Small intestine (tissue), 7 donors: ENCODE results near the gene DACT3. TPM values are rescaled to one million over a fixed set of nuclear protein-coding genes. Genes with fewer than 3 reads are reported as not detected.

Experiments used
- DNase-seq, 2 donors: peaks; one replicate each; pipeline versions ENCODE4 v3.0.0 to v3.0.0-alpha.2; 2013
- FAIRE-seq: peaks from 2 replicates; lab custom pipeline; 2012; peaks lifted over from hg19 to GRCh38; lab: Jason Lieb, UNC
- H3K27ac ChIP-seq, 3 donors: one replicate each; pipeline ENCODE4 v1.5.1; 2013; ENCODE audit warnings: low read length in 2 of 3, mild to moderate bottlenecking in 2 of 3, control low read depth in 1 of 3, inconsistent platforms in 1 of 3, low read depth in 1 of 3, moderate library complexity in 1 of 3
- H3K27me3 ChIP-seq, 3 donors: one replicate each; pipeline ENCODE4 v1.6.1; 2013; ENCODE audit warnings: low read length in 3 of 3, inconsistent platforms in 1 of 3; ENCODE audit not compliant: control insufficient read depth in 3 of 3, insufficient read depth in 3 of 3
- H3K36me3 ChIP-seq, 3 donors: one replicate each; pipeline ENCODE4 v1.6.1; 2013; ENCODE audit warnings: low read length in 3 of 3, inconsistent platforms in 1 of 3, low read depth in 1 of 3, mild to moderate bottlenecking in 1 of 3, moderate library complexity in 1 of 3; ENCODE audit not compliant: control insufficient read depth in 3 of 3, insufficient read depth in 2 of 3
- H3K4me1 ChIP-seq, 3 donors: one replicate each; pipeline ENCODE4 v1.6.1; 2013; ENCODE audit warnings: low read length in 2 of 3, inconsistent platforms in 1 of 3, low read depth in 1 of 3, mild to moderate bottlenecking in 1 of 3, moderate library complexity in 1 of 3; ENCODE audit not compliant: control insufficient read depth in 3 of 3, insufficient read depth in 2 of 3
- H3K4me3 ChIP-seq, 3 donors: one replicate each; pipeline ENCODE4 v1.5.1; 2013; ENCODE audit warnings: low read length in 3 of 3, control low read depth in 1 of 3, inconsistent platforms in 1 of 3, low read depth in 1 of 3, mild to moderate bottlenecking in 1 of 3, moderate library complexity in 1 of 3
- H3K9me3 ChIP-seq, 2 donors: one replicate each; pipeline ENCODE4 v1.6.1; 2013; ENCODE audit warnings: low read depth in 1 of 2, low read length in 1 of 2; ENCODE audit not compliant: control insufficient read depth in 2 of 2, insufficient read depth in 1 of 2
- WGBS, 3 donors: extraction: QIAGEN DNeasy Blood & Tissue Kit; methylation state at CpG; one replicate each; pipeline ENCODE4 v1.1.7; 2013; 5-methylcytosine and 5-hydroxymethylcytosine counted together
- polyA plus RNA-seq, 4 donors: library from polyadenylated mRNA; stranded (reverse) in 3 of 4; unstranded in 1 of 4; fragments of 200-250 nt in 3 of 4; fragments of 120-200 nt in 1 of 4; gene quantifications; one replicate each; pipeline versions ENCODE4 v1.2.1 to v1.2.3, GENCODE V29; 2013
- donor health status: healthy with polysubstance abuse.
- donor health status: control.
- donor health status: control.
- donor health status: Bipolar disorder and iron deficiency.
- donor health status: healthy.

Gene DACT3
- polyA plus RNA-seq, 4 donors: 2.2 to 7.1 (median 5.3) TPM; not detected in 1

- H3K27me3 ChIP-seq: no peaks in the 10 kb centered on the region
- H3K4me1 ChIP-seq: peaks cover 0 to 10% (median 2%) of the 10 kb centered on the region in 3 donors
- peaks cover 24 to 99% (median 45%) of the 10 kb centered on the region in 3 donors for H3K36me3 ChIP-seq
- 64 to 80% (median 71%) methylated on average over 9 of the region's 9 CpGs for WGBS, 3 donors
- no peaks in the 10 kb centered on the region for H3K9me3 ChIP-seq
- H3K27ac ChIP-seq: peak overlapping the region in 2 of 3 donors; percentile 15 to 32
- DNase-seq: no peak
- FAIRE-seq: no peak
- no peak overlapping the region for H3K4me3 ChIP-seq
Observed at GRCh38 chr19:46696866-46697203, 35.9 kb upstream of the DACT3 start.

GRCh38 chr19:46696052-46696451, 35.1 kb upstream of the DACT3 start:
- Histone ChIP-seq H3K27me3 (no peaks in the 10 kb centered on the region), H3K36me3 (peaks cover 24 to 97% (median 51%) of the 10 kb centered on the region in 3 donors), H3K27ac (no peak overlapping the region), H3K4me1 (peaks cover 0 to 10% (median 2%) of the 10 kb centered on the region in 3 donors), H3K4me3 (no peak overlapping the region), H3K9me3 (no peaks in the 10 kb centered on the region)
- 96 to 98% (median 97%) methylated on average over 10 of the region's 10 CpGs for WGBS, 3 donors
- FAIRE-seq: no peak
- DNase-seq: no peak

GRCh38 chr19:46693760-46694159, 32.8 kb upstream of the DACT3 start:
- H3K27me3 ChIP-seq: no peaks in the 10 kb centered on the region
- no peak overlapping the region for H3K4me3 ChIP-seq
- no peak overlapping the region for H3K27ac ChIP-seq
- peaks cover 0 to 10% (median 2%) of the 10 kb centered on the region in 3 donors for H3K4me1 ChIP-seq
- H3K9me3 ChIP-seq: no peaks in the 10 kb centered on the region
- DNase-seq: no peak
- FAIRE-seq: no peak
- peaks cover 21 to 95% (median 46%) of the 10 kb centered on the region in 3 donors for H3K36me3 ChIP-seq
- 95 to 97% (median 96%) methylated on average over 22 of the region's 22 CpGs for WGBS, 3 donors

GRCh38 chr19:46692918-46693722, 32.1 kb upstream of the DACT3 start:
- peaks cover 0 to 10% (median 2%) of the 10 kb centered on the region in 3 donors for H3K4me1 ChIP-seq
- WGBS, 3 donors: 92 to 94% (median 94%) methylated on average over 4 of the region's 4 CpGs
- H3K27ac ChIP-seq: no peak overlapping the region
- DNase-seq (no peak), FAIRE-seq (no peak)
- peaks cover 21 to 95% (median 46%) of the 10 kb centered on the region in 3 donors for H3K36me3 ChIP-seq
- H3K4me3 ChIP-seq: no peak overlapping the region
- no peaks in the 10 kb centered on the region for H3K9me3 ChIP-seq
- no peaks in the 10 kb centered on the region for H3K27me3 ChIP-seq

DNA sequence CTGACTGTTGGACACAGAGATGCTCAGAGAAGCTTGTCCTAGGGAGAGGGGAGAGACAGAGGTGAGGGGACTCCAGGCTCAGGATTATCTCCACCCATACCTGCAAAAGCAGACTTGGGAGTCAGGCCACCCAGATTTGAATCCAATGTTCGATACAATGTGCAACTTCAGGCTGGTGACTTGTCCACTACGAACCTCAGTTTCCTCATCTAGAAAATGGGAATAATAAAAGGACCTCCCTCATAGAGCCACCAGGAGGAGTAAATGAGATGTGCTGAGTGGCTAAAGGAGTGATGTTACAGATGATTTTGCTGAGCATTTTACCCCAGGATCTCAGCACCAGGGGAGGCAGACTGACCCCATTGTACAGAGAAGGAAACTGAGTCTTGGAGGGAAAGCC, 31.0 kb upstream of the DACT3 start:
- H3K36me3 ChIP-seq: peaks cover 22 to 93% (median 56%) of the 10 kb centered on the region in 3 donors
- H3K27me3 ChIP-seq: no peaks in the 10 kb centered on the region
- no peak for DNase-seq
- H3K4me3 ChIP-seq: no peak overlapping the region
- no peak for FAIRE-seq
- H3K4me1 ChIP-seq: peaks cover 0 to 3% (median 0%) of the 10 kb centered on the region in 3 donors
- H3K27ac ChIP-seq: no peak overlapping the region
- 93 to 100% (median 96%) methylated on average over 2 of the region's 2 CpGs for WGBS, 3 donors
- no peaks in the 10 kb centered on the region for H3K9me3 ChIP-seq

DNA sequence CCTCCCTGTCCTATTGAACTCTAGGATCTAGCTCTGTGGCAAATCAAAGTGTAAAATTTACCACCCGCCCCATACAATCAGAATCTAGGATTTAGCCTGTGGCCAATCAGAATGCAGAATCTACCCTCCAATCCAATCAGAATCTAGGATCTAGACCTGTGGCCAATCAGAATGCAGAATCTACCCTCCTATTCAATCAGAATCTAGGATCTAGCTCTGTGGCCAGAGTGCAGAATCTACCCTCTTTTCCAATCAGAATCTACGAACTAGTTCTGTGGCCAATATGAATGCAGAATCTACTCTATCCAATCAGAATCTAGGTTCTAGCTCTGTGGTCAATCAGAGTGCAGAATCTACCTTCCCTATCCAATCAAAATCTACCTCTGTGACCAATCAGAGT, 30.1 kb upstream of the DACT3 start:
- Histone ChIP-seq H3K36me3 (peaks cover 19 to 91% (median 55%) of the 10 kb centered on the region in 3 donors), H3K4me3 (no peak overlapping the region), H3K9me3 (no peaks in the 10 kb centered on the region), H3K4me1 (no peaks in the 10 kb centered on the region), H3K27me3 (no peaks in the 10 kb centered on the region), H3K27ac (no peak overlapping the region)
- DNase-seq (no peak), FAIRE-seq (no peak)
- 48 to 50% (median 48%) methylated on average over 2 of the region's 2 CpGs for WGBS, 3 donors

GRCh38 chr19:46689358-46689757, 28.4 kb upstream of the DACT3 start:
- Histone ChIP-seq H3K27me3 (no peaks in the 10 kb centered on the region), H3K4me1 (no peaks in the 10 kb centered on the region), H3K9me3 (no peaks in the 10 kb centered on the region), H3K4me3 (no peak overlapping the region), H3K36me3 (peaks cover 21 to 91% (median 56%) of the 10 kb centered on the region in 3 donors), H3K27ac (no peak overlapping the region)
- DNase-seq (no peak), FAIRE-seq (no peak)
- WGBS, 3 donors: 93 to 96% (median 96%) methylated on average over 14 of the region's 14 CpGs

DNA sequence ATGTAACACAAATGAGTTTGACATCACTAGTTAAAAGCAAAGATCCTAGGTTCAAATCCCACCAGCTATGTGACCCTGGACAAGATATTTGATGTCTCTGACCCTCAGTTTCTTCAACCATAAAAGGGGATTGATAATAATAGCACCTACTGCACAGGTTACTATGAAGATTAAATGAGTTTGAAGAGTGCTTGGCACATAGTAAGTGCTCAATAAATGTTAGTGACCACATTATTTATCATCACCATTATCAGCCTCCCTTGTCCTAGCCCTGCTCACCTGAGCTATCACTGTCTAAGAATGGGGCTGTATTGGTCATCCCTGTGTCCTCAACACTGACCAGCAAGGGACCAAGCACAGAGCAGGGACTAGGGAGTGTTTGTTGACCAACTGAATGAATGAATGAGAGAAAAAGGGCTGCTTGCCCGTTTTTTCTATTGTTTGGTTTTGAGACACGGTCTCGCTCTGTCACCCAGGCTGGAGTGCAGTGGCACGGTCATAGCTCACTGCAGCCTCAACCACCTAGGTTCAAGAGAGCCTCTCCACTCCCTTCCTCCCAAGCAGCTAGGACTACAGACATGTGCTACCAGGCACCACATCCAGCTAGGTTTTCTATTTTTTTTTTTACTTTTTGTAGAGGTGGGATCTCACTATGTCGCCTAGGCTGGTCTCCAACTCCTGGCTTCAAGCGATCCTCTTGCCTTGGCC, 26.6 kb upstream of the DACT3 start:
- DNase-seq: no peak
- Histone ChIP-seq H3K4me1 (no peaks in the 10 kb centered on the region), H3K9me3 (no peaks in the 10 kb centered on the region), H3K27me3 (no peaks in the 10 kb centered on the region), H3K4me3 (no peak overlapping the region), H3K27ac (no peak overlapping the region), H3K36me3 (peaks cover 19 to 88% (median 47%) of the 10 kb centered on the region in 3 donors)
- 91 to 94% (median 94%) methylated on average over 6 of the region's 6 CpGs for WGBS, 3 donors
- no peak for FAIRE-seq
